Thoracic aorta (tissue), 2 donors: ENCODE results near the gene GAS2L2. TPM values are rescaled to one million over a fixed set of nuclear protein-coding genes. Genes with fewer than 3 reads are reported as not detected.
"Not testable (repeated sequence)": the region's sequence is repeated elsewhere in the genome, so short reads cannot be mapped to it uniquely, and the experiment has no call there.

Source experiments
- ATAC-seq: fragments of 150-250 bp; one replicate; pipeline ENCODE4 v1.8.0; 2017; ENCODE audit warnings: low read depth; ENCODE audit not compliant: insufficient number of reproducible peaks, low FRiP score
- DNase-seq: peaks from one replicate; pipeline ENCODE4 v3.0.0-alpha.2; 2020; ENCODE audit warnings: low spot score
- H3K27ac ChIP-seq, 2 donors: fragments of 200-600 bp; sonication (generic); 1 replicate in 1 of 2; 2 replicates in 1 of 2; pipeline ENCODE4 v1.5.1; 2016; ENCODE audit warnings: mild to moderate bottlenecking in 2 of 2, moderate library complexity in 2 of 2
- H3K27me3 ChIP-seq: fragments of 200-600 bp; sonication (generic); replicated peaks from 2 replicates; pipeline ENCODE4 v1.6.0; 2016; ENCODE audit warnings: mild to moderate bottlenecking; ENCODE audit not compliant: insufficient read depth
- H3K36me3 ChIP-seq: fragments of 200-600 bp; sonication (generic); one replicate; pipeline ENCODE4 v1.5.1; 2016
- H3K4me1 ChIP-seq, 2 donors: fragments of 200-600 bp; sonication (generic); 1 replicate in 1 of 2; 2 replicates in 1 of 2; pipeline versions ENCODE4 v1.5.1 to v1.6.0; 2016; ENCODE audit warnings: low read depth in 2 of 2, mild to moderate bottlenecking in 1 of 2; ENCODE audit not compliant: control insufficient read depth in 1 of 2
- H3K4me3 ChIP-seq: fragments of 200-600 bp; sonication (generic); 2 replicates; pipeline ENCODE4 v1.5.1; 2016; ENCODE audit warnings: mild to moderate bottlenecking
- H3K9me3 ChIP-seq: fragments of 200-600 bp; sonication (generic); 2 replicates; pipeline ENCODE4 v1.5.1; 2016
- CTCF ChIP-seq: fragments of 200-600 bp; sonication (generic); IDR thresholded peaks from one replicate; pipeline ENCODE4 v1.5.1; 2019; ENCODE audit warnings: antibody characterized with exemption
- total RNA-seq, 2 donors: library from RNA; depleted of rRNA; stranded (reverse); fragments of >200 nt; gene quantifications; one replicate each; pipeline versions ENCODE4 v1.1.0 to v1.2.3, GENCODE V29; 2016

The GAS2L2 gene
- total RNA-seq, 2 donors from 2014 or later, result not detected

- peaks cover 6 to 7% of the 10 kb centered on the region in 2 donors for H3K4me1 ChIP-seq
- H3K36me3 ChIP-seq, result no peaks in the 10 kb centered on the region
- TF ChIP-seq CTCF, result no peak
- DNase-seq (no peak), ATAC-seq (no peak)
- no peaks in the 10 kb centered on the region for H3K27me3 ChIP-seq
- H3K4me3 ChIP-seq, result no peak within 1 kb of the TSS
- H3K9me3 ChIP-seq, result no peaks in the 10 kb centered on the region
- H3K27ac ChIP-seq, result no peak within 1 kb of the TSS
Measured at GRCh38 chr17:35760587-35760986, 7.5 kb upstream of the GAS2L2 start, which contains the start of gene C17orf50. C17orf50 (plus strand) TSS chr17:35760887; CDS start chr17:35760942, 55 bp downstream.

DNA sequence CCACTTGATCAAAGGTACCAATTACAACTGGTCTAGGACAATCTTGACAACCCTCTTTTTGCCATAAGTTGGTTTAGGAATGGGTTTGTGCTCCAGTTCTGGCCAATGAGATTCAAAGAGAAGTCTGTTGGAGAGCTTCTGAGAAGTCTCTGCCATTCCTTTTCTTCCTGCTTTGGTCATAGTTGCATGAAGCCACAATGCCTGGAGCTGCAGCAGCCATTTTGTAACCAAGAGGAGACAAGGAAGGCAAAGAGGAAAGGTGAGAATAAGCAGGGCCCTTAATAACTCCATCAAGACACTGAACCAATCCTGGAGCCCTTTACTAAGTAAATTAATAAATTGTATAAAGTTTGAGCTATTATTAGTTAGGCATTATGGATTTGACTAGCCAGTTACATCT lies 4.2 kb upstream of the GAS2L2 start:
- Histone ChIP-seq H3K36me3 (no peaks in the 10 kb centered on the region), H3K27me3 (no peaks in the 10 kb centered on the region), H3K9me3 (no peaks in the 10 kb centered on the region), H3K4me1 (no peaks in the 10 kb centered on the region), H3K4me3 (no peak overlapping the region), H3K27ac (no peak overlapping the region)
- ATAC-seq, result no peak
- TF ChIP-seq CTCF, result no peak
- no peak for DNase-seq

DNA sequence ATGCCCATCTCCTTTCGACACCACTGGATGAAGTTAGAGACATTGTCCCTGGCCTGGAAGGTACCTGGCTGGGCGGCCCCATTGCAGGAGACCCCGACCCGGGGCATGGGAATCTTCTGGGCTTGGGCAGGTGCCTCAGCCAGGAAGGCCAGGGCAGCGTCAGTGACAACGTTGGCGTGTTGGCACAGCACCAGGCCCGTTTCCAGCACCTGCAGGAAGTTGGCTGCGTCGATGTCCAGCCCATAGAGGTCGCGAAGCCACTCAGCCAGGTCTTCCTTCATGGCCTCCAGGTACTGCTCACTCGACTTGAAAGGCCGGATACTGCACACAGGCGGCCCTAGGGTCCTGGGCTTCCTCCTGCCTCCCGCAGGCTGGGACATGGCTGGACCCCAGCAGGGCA lies 568 bp downstream of the GAS2L2 start:
- Histone ChIP-seq H3K27me3 (peaks cover 6% of the 10 kb centered on the region), H3K4me3 (no peak overlapping the region), H3K9me3 (no peaks in the 10 kb centered on the region), H3K36me3 (no peaks in the 10 kb centered on the region), H3K4me1 (peaks cover 0 to 10% of the 10 kb centered on the region in 2 donors), H3K27ac (no peak overlapping the region)
- DNase-seq (no peak), ATAC-seq (no peak)
- no peak for TF ChIP-seq CTCF

DNA sequence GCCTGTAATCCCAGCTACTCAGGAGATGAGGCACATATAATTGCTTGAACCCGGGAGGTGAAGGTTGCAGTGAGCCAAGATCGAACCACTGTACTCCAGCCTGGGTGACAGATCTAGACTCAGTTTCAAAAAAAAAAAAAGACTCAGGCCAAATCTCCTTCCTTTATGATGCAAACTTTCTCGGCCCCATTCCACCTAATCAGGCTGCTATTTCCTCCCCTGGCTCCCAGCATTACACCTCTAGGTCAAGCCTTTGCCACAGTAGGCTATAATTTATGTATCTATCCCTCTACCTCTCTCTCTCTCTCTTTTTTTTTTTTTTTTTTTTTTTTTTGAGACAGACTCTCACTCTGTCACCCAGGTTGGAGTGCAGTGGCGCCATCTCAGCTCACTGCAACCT lies 1.5 kb downstream of the GAS2L2 start:
- not testable (repeated sequence) for H3K27me3 ChIP-seq, H3K27ac ChIP-seq, ATAC-seq, DNase-seq, H3K4me3 ChIP-seq, H3K9me3 ChIP-seq, H3K36me3 ChIP-seq
- H3K4me1 ChIP-seq, result peaks cover 0 to 15% of the 10 kb centered on the region in 2 donors

GRCh38 chr17:35750526-35751395 lies 2.3 kb downstream of the GAS2L2 start:
- ATAC-seq (no peak), DNase-seq (no peak)
- Histone ChIP-seq H3K9me3 (no peaks in the 10 kb centered on the region), H3K36me3 (no peaks in the 10 kb centered on the region), H3K27ac (no peak overlapping the region), H3K4me3 (no peak overlapping the region), H3K27me3 (peaks cover 6% of the 10 kb centered on the region), H3K4me1 (peaks cover 0 to 15% of the 10 kb centered on the region in 2 donors)
- TF ChIP-seq CTCF, result no peak
